HepG2 (cell line): Measurements from ENCODE around the gene AUP1. TPM values are rescaled to one million over a fixed set of nuclear protein-coding genes. Genes with fewer than 3 reads are reported as not detected.

Source experiments
- GATAD2A ChIP-seq: IDR thresholded peaks from 2 replicates; pipeline ENCODE4 v1.6.1; 2016
- HOXA9 ChIP-seq: sonication (generic); formaldehyde crosslinking; IDR thresholded peaks from 2 replicates; pipeline ENCODE4 v1.8.1; 2022; ENCODE audit warnings: missing genetic modification reagents, mild to moderate bottlenecking, moderate library complexity, borderline replicate concordance
- JUNB ChIP-seq: sonication (generic); formaldehyde crosslinking; IDR thresholded peaks from 2 replicates; pipeline ENCODE4 v1.8.0; 2022; ENCODE audit warnings: missing genetic modification reagents, mild to moderate bottlenecking, borderline replicate concordance
- MED13 ChIP-seq: sonication (generic); formaldehyde crosslinking; IDR thresholded peaks from 2 replicates; pipeline ENCODE4 v1.5.0; 2020; ENCODE audit warnings: missing genetic modification reagents
- NR2F1 ChIP-seq, 2 experiments: fragments of 450-650 bp in 1 of 2; formaldehyde crosslinking in 1 of 2; IDR thresholded peaks; 2 replicates each; pipeline versions ENCODE4 v1.5.0 to v1.6.1; 2016 to 2020; ENCODE audit warnings: mild to moderate bottlenecking in 1 of 2, missing compliant biosample characterization in 1 of 2, missing genetic modification reagents in 1 of 2, moderate library complexity in 1 of 2
- PITX1 ChIP-seq: sonication (generic); formaldehyde crosslinking; IDR thresholded peaks from 2 replicates; pipeline ENCODE4 v1.5.1; 2020; ENCODE audit warnings: mild to moderate bottlenecking, missing genetic modification reagents
- SP5 ChIP-seq: IDR thresholded peaks from 2 replicates; pipeline ENCODE4 v1.6.1; 2016; ENCODE audit warnings: low read depth, borderline replicate concordance
- SRSF4 ChIP-seq: fragments of 200-400 bp; formaldehyde crosslinking; IDR thresholded peaks from one replicate; pipeline ENCODE4 v1.6.1; 2018; ENCODE audit warnings: mild to moderate bottlenecking, low read depth, low read length, moderate library complexity; ENCODE audit not compliant: poor library complexity, severe bottlenecking
- TARDBP ChIP-seq: sonication (generic); formaldehyde crosslinking; IDR thresholded peaks from 2 replicates; pipeline ENCODE4 v1.8.0; 2022; ENCODE audit warnings: mild to moderate bottlenecking, missing genetic modification reagents
- WIZ ChIP-seq: sonication (generic); formaldehyde crosslinking; IDR thresholded peaks from 2 replicates; pipeline ENCODE4 v1.5.1; 2020; ENCODE audit warnings: mild to moderate bottlenecking, missing genetic modification reagents
- ZNF256 ChIP-seq: sonication (generic); formaldehyde crosslinking; conservative IDR thresholded peaks from 2 replicates; pipeline ENCODE4 v1.4.0; 2020; ENCODE audit warnings: missing genetic modification reagents
- ZNF276 ChIP-seq: sonication (generic); formaldehyde crosslinking; IDR thresholded peaks from 2 replicates; pipeline ENCODE4 v1.4.0; 2020; ENCODE audit warnings: mild to moderate bottlenecking, low read depth, missing genetic modification reagents
- ZNF382 ChIP-seq: sonication (generic); formaldehyde crosslinking; IDR thresholded peaks from 2 replicates; pipeline ENCODE4 v1.5.0; 2020; ENCODE audit warnings: missing genetic modification reagents, mild to moderate bottlenecking, borderline replicate concordance
- ZNF446 ChIP-seq: sonication (generic); formaldehyde crosslinking; IDR thresholded peaks from 2 replicates; pipeline ENCODE4 v1.5.0; 2020; ENCODE audit warnings: mild to moderate bottlenecking, missing genetic modification reagents
- ZNF777 ChIP-seq: sonication (generic); formaldehyde crosslinking; IDR thresholded peaks from 2 replicates; pipeline ENCODE4 v1.4.0; 2020; ENCODE audit warnings: missing genetic modification reagents
- polyA plus RNA-seq, 8 experiments: library from polyadenylated mRNA; depleted of rRNA in 3 of 8; stranded (reverse) in 7 of 8; unstranded in 1 of 8; fragments of >200 nt; fragmentation: Illumina TruSeq in 4 of 8; extraction: Trizol in 4 of 8; gene quantifications; 2 replicates each; pipeline versions ENCODE4 v1.2.1 to v1.2.3, GENCODE V29; 2011 to 2016; ENCODE audit warnings: low read depth in 4 of 8, missing spikeins in 1 of 8, mixed read lengths in 1 of 8; ENCODE audit not compliant: insufficient read depth in 1 of 8
- total RNA-seq, 5 experiments: library from RNA; depleted of rRNA; stranded (reverse); fragments of >200 nt; fragmentation: Illumina TruSeq; extraction: Trizol; gene quantifications; 2 replicates each; pipeline ENCODE4 v1.2.3, GENCODE V29; 2016; ENCODE audit warnings: low read depth in 1 of 5
- TF ChIP-seq, protein P1 (sequence below): sonication (generic); formaldehyde crosslinking; IDR thresholded peaks from 2 replicates; pipeline ENCODE4 v1.4.0; 2020; ENCODE audit warnings: missing genetic modification reagents
- TF ChIP-seq, protein P2 (sequence below): sonication (generic); formaldehyde crosslinking; conservative IDR thresholded peaks from 2 replicates; pipeline ENCODE4 v1.4.0; 2020; ENCODE audit warnings: missing genetic modification reagents
- TF ChIP-seq, protein P3 (sequence below): sonication (generic); formaldehyde crosslinking; conservative IDR thresholded peaks from 2 replicates; pipeline ENCODE4 v1.8.1; 2023; ENCODE audit warnings: missing genetic modification reagents
- TF ChIP-seq, protein P4 (sequence below): sonication (generic); formaldehyde crosslinking; IDR thresholded peaks from 2 replicates; pipeline ENCODE4 v1.4.0; 2020; ENCODE audit warnings: missing genetic modification reagents, low read depth, mild to moderate bottlenecking, borderline replicate concordance
- TF ChIP-seq, protein P5 (sequence below): sonication (generic); formaldehyde crosslinking; IDR thresholded peaks from 2 replicates; pipeline ENCODE4 v1.5.0; 2020; ENCODE audit warnings: missing genetic modification reagents

Gene AUP1
- total and polyA plus RNA-seq, 2 of the 13 experiments (the other 11 are each of a cell fraction or from before 2014, with no cell fraction given) = 174 to 267 TPM

- TF ChIP-seq NR2F1 (CRISPR knock-in tag; IDR thresholded peaks at IDR 0.05) (peak in 1 of 2 experiments; percentile 74; a peak in 2 of 4 replicates), TARDBP (CRISPR knock-in tag) (peak; percentile 98), SP5 (CRISPR knock-in tag) (peak; percentile 83), HOXA9 (CRISPR knock-in tag) (peak; percentile 80), JUNB (no peak), WIZ (CRISPR knock-in tag) (no peak), ZNF777 (CRISPR knock-in tag) (0 out of 2 replicates have a peak, but pooled peaks have one; percentile 57), ZNF446 (CRISPR knock-in tag) (no peak), MED13 (CRISPR knock-in tag) (peak; percentile 77; the same call in 1 of the 2 replicates), GATAD2A (CRISPR knock-in tag) (peak; percentile 62), SRSF4 (no peak), PITX1 (CRISPR knock-in tag) (peak; percentile 68; the same call in 1 of the 2 replicates), ZNF276 (CRISPR knock-in tag) (no peak; the same call in 1 of the 2 replicates), ZNF382 (no peak), ZNF256 (CRISPR knock-in tag) (0 out of 2 replicates have a peak, but pooled peaks have one; percentile 35)
- TF ChIP-seq, protein P1, sequence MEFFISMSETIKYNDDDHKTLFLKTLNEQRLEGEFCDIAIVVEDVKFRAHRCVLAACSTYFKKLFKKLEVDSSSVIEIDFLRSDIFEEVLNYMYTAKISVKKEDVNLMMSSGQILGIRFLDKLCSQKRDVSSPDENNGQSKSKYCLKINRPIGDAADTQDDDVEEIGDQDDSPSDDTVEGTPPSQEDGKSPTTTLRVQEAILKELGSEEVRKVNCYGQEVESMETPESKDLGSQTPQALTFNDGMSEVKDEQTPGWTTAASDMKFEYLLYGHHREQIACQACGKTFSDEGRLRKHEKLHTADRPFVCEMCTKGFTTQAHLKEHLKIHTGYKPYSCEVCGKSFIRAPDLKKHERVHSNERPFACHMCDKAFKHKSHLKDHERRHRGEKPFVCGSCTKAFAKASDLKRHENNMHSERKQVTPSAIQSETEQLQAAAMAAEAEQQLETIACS (CRISPR knock-in tag) = 0 out of 2 replicates have a peak, but pooled peaks have one; percentile 55
- TF ChIP-seq, protein P2, sequence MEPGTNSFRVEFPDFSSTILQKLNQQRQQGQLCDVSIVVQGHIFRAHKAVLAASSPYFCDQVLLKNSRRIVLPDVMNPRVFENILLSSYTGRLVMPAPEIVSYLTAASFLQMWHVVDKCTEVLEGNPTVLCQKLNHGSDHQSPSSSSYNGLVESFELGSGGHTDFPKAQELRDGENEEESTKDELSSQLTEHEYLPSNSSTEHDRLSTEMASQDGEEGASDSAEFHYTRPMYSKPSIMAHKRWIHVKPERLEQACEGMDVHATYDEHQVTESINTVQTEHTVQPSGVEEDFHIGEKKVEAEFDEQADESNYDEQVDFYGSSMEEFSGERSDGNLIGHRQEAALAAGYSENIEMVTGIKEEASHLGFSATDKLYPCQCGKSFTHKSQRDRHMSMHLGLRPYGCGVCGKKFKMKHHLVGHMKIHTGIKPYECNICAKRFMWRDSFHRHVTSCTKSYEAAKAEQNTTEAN (CRISPR knock-in tag) = no peak
- TF ChIP-seq, protein P3, sequence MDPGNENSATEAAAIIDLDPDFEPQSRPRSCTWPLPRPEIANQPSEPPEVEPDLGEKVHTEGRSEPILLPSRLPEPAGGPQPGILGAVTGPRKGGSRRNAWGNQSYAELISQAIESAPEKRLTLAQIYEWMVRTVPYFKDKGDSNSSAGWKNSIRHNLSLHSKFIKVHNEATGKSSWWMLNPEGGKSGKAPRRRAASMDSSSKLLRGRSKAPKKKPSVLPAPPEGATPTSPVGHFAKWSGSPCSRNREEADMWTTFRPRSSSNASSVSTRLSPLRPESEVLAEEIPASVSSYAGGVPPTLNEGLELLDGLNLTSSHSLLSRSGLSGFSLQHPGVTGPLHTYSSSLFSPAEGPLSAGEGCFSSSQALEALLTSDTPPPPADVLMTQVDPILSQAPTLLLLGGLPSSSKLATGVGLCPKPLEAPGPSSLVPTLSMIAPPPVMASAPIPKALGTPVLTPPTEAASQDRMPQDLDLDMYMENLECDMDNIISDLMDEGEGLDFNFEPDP (CRISPR knock-in tag) = no peak
- TF ChIP-seq, protein P4, sequence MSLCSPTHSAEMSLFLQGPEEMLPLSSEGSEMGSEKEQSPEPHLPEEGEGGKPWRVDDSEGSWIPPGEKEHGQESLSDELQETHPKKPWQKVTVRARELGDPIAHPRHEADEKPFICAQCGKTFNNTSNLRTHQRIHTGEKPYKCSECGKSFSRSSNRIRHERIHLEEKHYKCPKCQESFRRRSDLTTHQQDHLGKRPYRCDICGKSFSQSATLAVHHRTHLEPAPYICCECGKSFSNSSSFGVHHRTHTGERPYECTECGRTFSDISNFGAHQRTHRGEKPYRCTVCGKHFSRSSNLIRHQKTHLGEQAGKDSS (CRISPR knock-in tag) = peak; percentile 68
- TF ChIP-seq, protein P5, sequence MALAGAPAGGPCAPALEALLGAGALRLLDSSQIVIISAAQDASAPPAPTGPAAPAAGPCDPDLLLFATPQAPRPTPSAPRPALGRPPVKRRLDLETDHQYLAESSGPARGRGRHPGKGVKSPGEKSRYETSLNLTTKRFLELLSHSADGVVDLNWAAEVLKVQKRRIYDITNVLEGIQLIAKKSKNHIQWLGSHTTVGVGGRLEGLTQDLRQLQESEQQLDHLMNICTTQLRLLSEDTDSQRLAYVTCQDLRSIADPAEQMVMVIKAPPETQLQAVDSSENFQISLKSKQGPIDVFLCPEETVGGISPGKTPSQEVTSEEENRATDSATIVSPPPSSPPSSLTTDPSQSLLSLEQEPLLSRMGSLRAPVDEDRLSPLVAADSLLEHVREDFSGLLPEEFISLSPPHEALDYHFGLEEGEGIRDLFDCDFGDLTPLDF (CRISPR knock-in tag) = peak; percentile 89
Observed at GRCh38 chr2:74529357-74530238, at the start of gene AUP1, which contains the start of gene HTRA2 (continued).
